ENCODE data around the gene GIN1. TPM values are rescaled to one million over a fixed set of nuclear protein-coding genes. Genes with fewer than 3 reads are reported as not detected.

The GIN1 gene
- polyA plus RNA-seq, 5 donors = 10.2 to 14.9 (median 11.7) TPM

DNA sequence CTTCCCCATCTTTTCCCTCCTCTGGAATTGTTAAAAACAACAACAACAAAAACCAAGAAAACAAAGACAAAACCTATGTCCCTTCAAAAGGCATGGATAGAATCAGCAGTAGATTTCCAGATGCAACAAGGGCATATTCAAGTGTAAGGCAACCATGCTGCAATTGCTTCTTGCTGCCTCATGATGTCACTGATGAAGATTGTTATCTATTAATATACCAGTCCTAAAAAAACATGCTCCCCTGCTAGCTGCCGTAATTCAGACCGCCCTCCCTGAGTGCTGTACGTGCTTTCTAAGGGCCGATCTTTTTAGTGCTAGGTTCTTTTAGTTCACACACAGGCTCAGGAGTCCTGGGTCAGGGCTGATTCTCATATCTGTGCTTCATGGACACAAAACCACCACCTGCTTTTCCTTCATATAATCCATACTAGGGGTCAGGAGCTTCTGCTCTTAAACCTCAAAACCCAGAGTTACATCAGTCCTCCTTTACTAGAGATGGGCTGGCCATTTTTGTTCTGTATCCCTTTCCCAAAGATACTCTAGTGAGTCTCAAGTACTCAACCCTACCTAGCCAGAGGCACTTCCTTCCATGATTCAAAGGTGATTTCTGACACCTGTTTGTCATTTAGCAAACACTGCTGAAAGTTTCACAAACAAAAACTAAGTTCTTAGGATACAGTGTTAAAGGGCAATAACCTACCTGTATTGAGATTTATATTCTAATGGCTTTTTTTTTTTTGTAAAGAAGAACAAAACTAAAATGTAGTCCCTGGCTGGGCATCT, 82.1 kb downstream of the GIN1 start:
- no peak for DNase-seq

DNA sequence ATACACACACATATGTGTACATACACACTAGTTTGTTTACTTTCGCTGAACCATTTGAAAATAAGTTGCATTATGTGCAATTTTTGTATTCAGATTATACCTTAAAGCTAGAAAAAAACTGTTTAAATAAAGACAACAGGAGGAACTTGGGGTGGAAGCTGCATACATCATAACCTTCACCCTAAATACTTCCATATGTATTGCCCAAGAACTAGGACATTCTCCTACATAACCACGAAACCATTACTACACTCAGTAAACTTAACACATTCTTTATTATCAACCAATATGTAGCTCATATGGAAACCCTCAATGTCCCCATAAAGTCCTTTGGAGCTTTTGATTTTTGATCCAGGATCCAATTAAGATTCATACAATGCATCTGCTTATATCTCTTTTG, 83.3 kb downstream of the GIN1 start:
- no peak for DNase-seq

Other genes starting within 250 kb of the GIN1 start
- 100 to 1,000 TPM in 2 of 5 donors, 10 to 100 TPM in 3; 56.9 to 123 (median 98.2) TPM for gene PPIP5K2, start 163 bp upstream of the GIN1 start, polyA plus RNA-seq (ENCODE audit: insufficient read depth in 1 of 5, insufficient read length in 5 of 5, low replicate concordance in 1 of 5)
- 10 to 100 TPM; 11.4 to 16.8 (median 12.3) TPM for gene MACIR, start 138.6 kb upstream of the GIN1 start, polyA plus RNA-seq (ENCODE audit: insufficient read depth in 1 of 5, insufficient read length in 5 of 5, low replicate concordance in 1 of 5)